Skeletal muscle tissue (tissue), 4 donors: Measurements from ENCODE around the gene PTPN4. TPM values are rescaled to one million over a fixed set of nuclear protein-coding genes. Genes with fewer than 3 reads are reported as not detected.

ENCODE experiments used
- H3K27ac ChIP-seq: one replicate; pipeline ENCODE4 v1.7.0; 2013; ENCODE audit warnings: mild to moderate bottlenecking, low read depth, low read length, inconsistent platforms
- H3K27me3 ChIP-seq, 3 donors: one replicate each; pipeline ENCODE4 v1.7.0; 2013; ENCODE audit warnings: low read length in 3 of 3; ENCODE audit not compliant: control insufficient read depth in 3 of 3, insufficient read depth in 3 of 3
- H3K36me3 ChIP-seq, 3 donors: one replicate each; pipeline ENCODE4 v1.7.0; 2013; ENCODE audit warnings: low read length in 3 of 3; ENCODE audit not compliant: control insufficient read depth in 3 of 3, insufficient read depth in 3 of 3
- H3K4me1 ChIP-seq, 3 donors: one replicate each; pipeline ENCODE4 v1.7.0; 2013; ENCODE audit warnings: low read length in 3 of 3, mild to moderate bottlenecking in 3 of 3; ENCODE audit not compliant: control insufficient read depth in 3 of 3, insufficient read depth in 3 of 3
- H3K4me3 ChIP-seq, 3 donors: one replicate each; pipeline ENCODE4 v1.7.0; 2013; ENCODE audit warnings: low read length in 3 of 3
- H3K9ac ChIP-seq, 3 donors: one replicate each; pipeline ENCODE4 v1.7.0; 2013; ENCODE audit warnings: low read length in 3 of 3, mild to moderate bottlenecking in 3 of 3, moderate library complexity in 2 of 3, low read depth in 1 of 3
- H3K9me3 ChIP-seq, 3 donors: one replicate each; pipeline ENCODE4 v1.7.0; 2013; ENCODE audit warnings: low read length in 3 of 3; ENCODE audit not compliant: control insufficient read depth in 3 of 3
- total RNA-seq: library from RNA; depleted of rRNA; stranded (reverse); fragments of >200 nt; gene quantifications from one replicate; pipeline ENCODE4 v1.2.3, GENCODE V29; 2014
- donor health status: Osteomylitis.

The PTPN4 gene
- total RNA-seq, 1 donor from 2014 or later = 37.1 TPM

DNA sequence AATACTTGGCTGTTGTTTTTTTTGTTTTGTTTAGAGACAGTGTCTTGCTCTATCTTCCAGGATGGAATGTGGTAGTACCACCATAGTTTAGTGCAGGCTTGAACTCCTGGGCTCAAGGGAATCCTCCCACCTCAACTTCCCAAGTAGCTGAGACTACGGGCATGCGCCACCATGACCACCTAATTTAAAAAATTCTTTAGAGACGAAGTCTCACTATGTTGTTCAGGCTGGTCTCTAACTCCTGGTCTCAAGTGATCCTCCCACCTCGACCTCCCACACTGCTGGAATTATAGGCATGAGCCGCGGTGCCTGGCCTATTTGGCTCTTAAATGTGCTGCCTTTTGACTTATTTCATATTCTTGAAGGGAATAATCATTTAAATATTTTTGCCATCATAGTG lies 60.1 kb downstream of the PTPN4 start:
- no peaks in the 10 kb centered on the region for H3K27me3 ChIP-seq
- no peak overlapping the region for H3K4me3 ChIP-seq
- no peaks in the 10 kb centered on the region for H3K36me3 ChIP-seq
- no peaks in the 10 kb centered on the region for H3K9me3 ChIP-seq
- peaks cover 0 to 6% (median 0%) of the 10 kb centered on the region in 3 donors for H3K4me1 ChIP-seq
- H3K27ac ChIP-seq = no peak overlapping the region
- no peak overlapping the region for H3K9ac ChIP-seq

DNA sequence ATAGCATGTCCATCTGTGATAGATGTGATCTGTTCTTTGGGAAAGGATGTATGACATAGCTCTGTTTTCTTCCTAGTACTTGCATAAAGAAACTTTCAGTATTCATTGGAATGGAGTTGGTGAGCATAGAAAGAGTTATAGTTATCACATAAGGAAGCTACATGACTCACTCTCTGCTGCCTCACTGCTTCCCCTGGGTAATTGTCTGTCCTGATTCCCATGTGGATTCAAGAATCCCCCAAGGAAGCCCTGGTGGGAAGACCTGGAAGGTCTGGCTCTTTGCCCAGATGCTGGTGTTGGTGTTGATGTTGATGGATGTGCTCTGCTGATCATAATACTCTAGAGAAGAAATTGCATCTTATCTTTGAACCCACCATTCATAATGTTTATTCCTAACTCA lies 60.6 kb downstream of the PTPN4 start:
- H3K4me3 ChIP-seq = no peak overlapping the region
- H3K4me1 ChIP-seq = peaks cover 0 to 7% (median 0%) of the 10 kb centered on the region in 3 donors
- no peak overlapping the region for H3K27ac ChIP-seq
- H3K9me3 ChIP-seq = no peaks in the 10 kb centered on the region
- H3K36me3 ChIP-seq = no peaks in the 10 kb centered on the region
- H3K9ac ChIP-seq = no peak overlapping the region
- H3K27me3 ChIP-seq = no peaks in the 10 kb centered on the region

DNA sequence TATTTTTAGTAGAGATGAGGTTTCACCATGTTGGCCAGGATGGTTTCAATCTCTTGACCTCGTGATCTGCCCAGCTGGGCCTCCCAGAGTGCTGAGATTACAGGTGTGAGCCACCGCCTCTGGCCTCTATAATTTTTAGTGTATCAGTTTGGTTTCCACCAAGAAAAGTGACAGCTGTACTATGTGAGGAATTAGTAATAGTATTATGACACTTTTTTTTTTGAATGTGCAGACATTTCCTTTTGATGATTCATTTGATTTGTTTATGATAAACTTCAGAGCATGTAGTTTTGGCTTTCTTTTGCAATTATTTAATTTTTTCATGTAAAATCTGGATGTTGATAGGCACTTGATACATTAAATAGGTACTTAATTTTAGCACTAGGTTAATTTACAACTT lies 61.5 kb downstream of the PTPN4 start:
- Histone ChIP-seq H3K36me3 (no peaks in the 10 kb centered on the region), H3K27ac (no peak overlapping the region), H3K9me3 (no peaks in the 10 kb centered on the region), H3K4me3 (no peak overlapping the region), H3K4me1 (peaks cover 5 to 17% (median 7%) of the 10 kb centered on the region in 3 donors), H3K9ac (no peak overlapping the region), H3K27me3 (no peaks in the 10 kb centered on the region)

GRCh38 chr2:119823734-119824334 lies 64.1 kb downstream of the PTPN4 start:
- H3K4me3 ChIP-seq = no peak overlapping the region
- no peaks in the 10 kb centered on the region for H3K36me3 ChIP-seq
- no peak overlapping the region for H3K27ac ChIP-seq
- H3K9ac ChIP-seq = no peak overlapping the region
- H3K27me3 ChIP-seq = no peaks in the 10 kb centered on the region
- no peaks in the 10 kb centered on the region for H3K9me3 ChIP-seq
- peaks cover 9 to 24% (median 10%) of the 10 kb centered on the region in 3 donors for H3K4me1 ChIP-seq

DNA sequence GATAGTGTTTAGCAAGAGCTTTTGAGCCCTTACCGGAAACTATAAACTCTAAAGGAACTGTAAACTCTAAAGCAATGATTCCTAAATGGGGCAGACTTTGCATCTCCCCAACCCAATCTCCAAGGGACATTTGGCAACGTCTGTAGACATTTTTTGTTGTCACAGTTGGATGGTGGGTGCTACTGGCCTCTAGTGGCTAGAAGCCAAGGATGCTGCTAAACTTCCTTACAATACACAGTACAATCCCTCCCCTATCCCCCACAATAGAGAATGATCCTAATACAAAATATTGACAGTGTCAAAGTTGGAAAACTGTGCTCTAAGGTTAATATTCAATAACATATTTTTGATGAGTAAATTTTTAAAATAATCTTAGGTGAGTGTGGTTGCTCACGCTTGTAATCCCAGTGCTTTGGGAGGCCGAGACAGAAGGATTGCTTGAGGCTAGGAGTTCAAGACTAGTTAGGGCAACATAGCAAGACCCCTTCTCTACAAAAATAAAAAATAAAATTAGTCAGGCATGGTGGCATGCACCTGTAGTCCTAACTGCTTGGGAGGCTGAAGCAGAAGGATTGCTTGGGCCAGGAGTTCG lies 66.7 kb downstream of the PTPN4 start:
- H3K36me3 ChIP-seq = no peaks in the 10 kb centered on the region
- peak overlapping the region in 1 of 3 donors; percentile 5 for H3K9ac ChIP-seq
- H3K4me3 ChIP-seq = no peak overlapping the region
- no peak overlapping the region for H3K27ac ChIP-seq
- peaks cover 9 to 18% (median 10%) of the 10 kb centered on the region in 3 donors for H3K4me1 ChIP-seq
- no peaks in the 10 kb centered on the region for H3K9me3 ChIP-seq
- H3K27me3 ChIP-seq = no peaks in the 10 kb centered on the region

DNA sequence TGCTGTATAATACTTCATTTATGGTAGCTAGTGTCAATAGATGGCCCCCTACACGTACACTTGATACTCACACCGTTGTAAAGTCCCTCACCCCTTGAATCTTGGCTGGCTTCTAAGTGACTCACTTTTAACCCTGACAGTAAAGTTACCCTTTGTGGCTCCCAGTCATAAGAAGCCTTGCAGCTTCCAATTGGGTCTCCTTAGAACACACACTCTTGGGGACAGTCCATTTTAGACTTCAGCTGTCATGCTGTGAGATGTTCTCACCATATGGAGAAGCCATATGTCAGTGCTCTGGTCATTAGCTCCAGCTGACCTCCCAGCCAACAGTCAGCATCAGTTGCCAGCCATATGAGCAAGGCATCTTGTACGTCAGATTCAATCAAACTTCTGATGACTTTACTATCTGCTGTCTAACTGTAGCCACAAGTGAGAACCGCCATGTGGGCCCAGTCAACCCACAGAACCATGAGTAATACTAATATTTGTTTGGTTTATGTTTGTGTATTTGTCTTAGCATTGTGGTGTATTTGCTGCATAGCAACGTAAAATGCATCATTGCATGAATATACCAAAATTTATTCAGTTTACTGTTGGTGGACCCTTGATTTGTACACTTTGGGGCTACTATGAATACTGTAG lies 68.3 kb downstream of the PTPN4 start:
- no peaks in the 10 kb centered on the region for H3K9me3 ChIP-seq
- H3K9ac ChIP-seq = no peak overlapping the region
- H3K27me3 ChIP-seq = no peaks in the 10 kb centered on the region
- no peak overlapping the region for H3K27ac ChIP-seq
- H3K4me1 ChIP-seq = peaks cover 9 to 18% (median 12%) of the 10 kb centered on the region in 3 donors
- H3K36me3 ChIP-seq = no peaks in the 10 kb centered on the region
- no peak overlapping the region for H3K4me3 ChIP-seq

DNA sequence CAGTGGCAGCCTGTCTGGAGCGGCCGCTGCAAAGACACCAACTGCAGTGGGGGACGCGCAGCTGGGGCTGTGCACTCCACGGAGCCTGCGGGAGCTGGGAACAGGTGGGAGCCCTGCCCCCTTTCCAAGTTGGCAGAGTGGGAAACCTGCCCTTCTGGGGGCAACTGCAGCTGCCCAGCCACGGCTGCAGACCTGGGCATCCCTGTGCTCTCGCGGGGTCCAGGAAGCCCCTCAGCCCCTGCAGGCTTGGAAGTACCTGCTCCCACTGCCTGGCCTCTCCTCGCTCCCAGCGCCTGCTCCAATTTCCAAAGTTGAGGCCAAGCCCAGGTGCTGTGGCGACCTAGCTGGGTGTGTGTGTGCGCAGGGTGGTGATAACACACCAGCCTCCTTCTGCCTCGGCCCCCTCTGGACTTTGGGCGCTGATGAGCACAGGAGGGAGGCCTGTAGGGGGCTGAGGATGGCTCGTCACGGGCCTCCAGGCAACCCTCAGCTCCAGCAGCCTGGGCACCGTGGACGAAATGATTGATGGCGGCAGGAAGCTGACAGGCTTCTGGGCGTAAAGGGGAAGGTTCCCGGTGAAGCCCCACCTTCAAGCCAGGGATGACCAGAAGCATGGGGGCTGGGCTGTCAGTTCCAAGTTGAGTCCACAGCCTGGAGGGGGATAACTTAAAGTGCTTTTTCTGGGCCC lies 76.9 kb downstream of the PTPN4 start:
- Histone ChIP-seq H3K36me3 (no peaks in the 10 kb centered on the region), H3K4me1 (peaks cover 4 to 7% (median 5%) of the 10 kb centered on the region in 3 donors), H3K9ac (no peak overlapping the region), H3K27ac (no peak overlapping the region), H3K27me3 (no peaks in the 10 kb centered on the region), H3K4me3 (no peak overlapping the region), H3K9me3 (no peaks in the 10 kb centered on the region)

GRCh38 chr2:119837350-119837749 lies 77.6 kb downstream of the PTPN4 start:
- Histone ChIP-seq H3K27me3 (no peaks in the 10 kb centered on the region), H3K9ac (no peak overlapping the region), H3K9me3 (no peaks in the 10 kb centered on the region), H3K4me3 (no peak overlapping the region), H3K36me3 (no peaks in the 10 kb centered on the region), H3K27ac (no peak overlapping the region), H3K4me1 (peaks cover 4 to 7% (median 5%) of the 10 kb centered on the region in 3 donors)

DNA sequence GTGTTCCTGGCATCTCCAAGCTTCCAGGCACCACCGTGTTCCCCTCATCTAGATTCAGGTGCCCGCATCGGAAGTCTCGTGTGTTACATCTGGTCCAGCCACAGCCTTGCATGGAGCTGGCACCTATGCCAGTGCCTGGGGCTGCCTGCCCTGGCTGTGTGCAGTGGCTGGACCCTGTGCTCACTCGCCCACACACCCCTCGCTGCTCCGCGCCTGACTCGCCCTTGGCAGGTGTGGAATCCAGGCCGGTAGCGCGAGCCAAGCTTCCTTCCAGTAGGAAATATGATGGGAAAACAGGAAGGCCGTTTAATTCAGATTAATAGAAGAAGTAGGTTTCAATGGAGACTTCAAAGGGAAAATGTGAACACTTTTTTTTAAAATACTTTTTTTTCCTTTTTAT lies 78.0 kb downstream of the PTPN4 start:
- Histone ChIP-seq H3K9ac (no peak overlapping the region), H3K9me3 (no peaks in the 10 kb centered on the region), H3K4me1 (peaks cover 4 to 5% (median 5%) of the 10 kb centered on the region in 3 donors), H3K4me3 (no peak overlapping the region), H3K27ac (no peak overlapping the region), H3K36me3 (no peaks in the 10 kb centered on the region), H3K27me3 (no peaks in the 10 kb centered on the region)

DNA sequence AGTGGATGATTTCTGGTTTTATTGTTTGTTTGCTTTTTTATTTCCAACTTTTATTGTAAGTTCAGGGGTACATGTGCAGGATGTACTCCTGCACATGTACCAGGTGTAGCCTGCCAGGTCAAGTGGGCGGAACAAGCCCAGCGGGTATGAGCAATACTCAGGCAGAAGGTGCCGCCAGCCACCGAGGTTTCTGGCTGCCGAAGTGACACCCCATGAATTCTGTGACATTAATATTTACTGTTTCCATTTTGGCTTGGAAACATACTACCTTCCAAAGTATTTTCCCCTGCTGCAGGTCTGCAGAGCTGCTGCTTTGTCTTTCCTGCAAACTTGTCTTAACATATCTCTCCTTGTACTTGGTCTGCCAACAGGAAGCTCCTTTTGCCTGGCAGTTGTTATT lies 78.5 kb downstream of the PTPN4 start:
- peaks cover 4 to 5% (median 4%) of the 10 kb centered on the region in 3 donors for H3K4me1 ChIP-seq
- H3K36me3 ChIP-seq = no peaks in the 10 kb centered on the region
- no peak overlapping the region for H3K27ac ChIP-seq
- H3K9ac ChIP-seq = no peak overlapping the region
- H3K27me3 ChIP-seq = no peaks in the 10 kb centered on the region
- H3K4me3 ChIP-seq = no peak overlapping the region
- H3K9me3 ChIP-seq = no peaks in the 10 kb centered on the region
